Ishikawa (cell line): ENCODE data around the gene HAVCR1.

ENCODE experiments used
- CEBPB ChIP-seq: IDR thresholded peaks from 2 replicates; pipeline ENCODE4 v1.6.1; 2012
- CREB1 ChIP-seq: IDR thresholded peaks from 2 replicates; pipeline ENCODE4 v1.6.1; 2012; ENCODE audit warnings: low read depth
- EGR1 ChIP-seq: IDR thresholded peaks from 2 replicates; pipeline ENCODE4 v1.6.1; 2012
- EP300 ChIP-seq: IDR thresholded peaks from 2 replicates; pipeline ENCODE4 v1.6.1; 2012; ENCODE audit warnings: borderline replicate concordance
- FOXM1 ChIP-seq: IDR thresholded peaks from 2 replicates; pipeline ENCODE4 v1.6.1; 2012; ENCODE audit warnings: low read depth, borderline replicate concordance
- MAX ChIP-seq: IDR thresholded peaks from 2 replicates; pipeline ENCODE4 v1.6.1; 2012
- NFIC ChIP-seq: IDR thresholded peaks from 2 replicates; pipeline ENCODE4 v1.6.1; 2012
- RAD21 ChIP-seq: IDR thresholded peaks from 2 replicates; pipeline ENCODE4 v1.6.1; 2012; ENCODE audit warnings: low read depth
- REST ChIP-seq: IDR thresholded peaks from 2 replicates; pipeline ENCODE4 v1.6.1; 2012; ENCODE audit warnings: low read depth, mild to moderate bottlenecking
- TAF1 ChIP-seq: IDR thresholded peaks from 2 replicates; pipeline ENCODE4 v1.6.1; 2012; ENCODE audit warnings: low read depth, mild to moderate bottlenecking
- TCF12 ChIP-seq: IDR thresholded peaks from 2 replicates; pipeline ENCODE4 v1.6.1; 2012; ENCODE audit warnings: low read depth
- TEAD4 ChIP-seq: IDR thresholded peaks from 2 replicates; pipeline ENCODE4 v1.6.1; 2012
- YY1 ChIP-seq: IDR thresholded peaks from 2 replicates; pipeline ENCODE4 v1.6.1; 2012; ENCODE audit warnings: low read depth
- ZBTB7A ChIP-seq: IDR thresholded peaks from 2 replicates; pipeline ENCODE4 v1.6.1; 2012; ENCODE audit warnings: low read depth
- TF ChIP-seq, protein P1 (sequence below): IDR thresholded peaks from 2 replicates; pipeline ENCODE4 v1.6.1; 2012

The HAVCR1 gene

GRCh38 chr5:157059093-157059539 is at the start of gene HAVCR1:
Gene HAVCR1 (minus strand): TSS chr5:157059116. CDS start chr5:157057943, 1,173 bp downstream.
- TF ChIP-seq REST (no peak), EP300 (no peak), CREB1 (no peak), FOXM1 (no peak), TEAD4 (no peak), ZBTB7A (no peak), YY1 (no peak), TCF12 (no peak), RAD21 (no peak), TAF1 (no peak), EGR1 (no peak)
- TF ChIP-seq, protein P1, sequence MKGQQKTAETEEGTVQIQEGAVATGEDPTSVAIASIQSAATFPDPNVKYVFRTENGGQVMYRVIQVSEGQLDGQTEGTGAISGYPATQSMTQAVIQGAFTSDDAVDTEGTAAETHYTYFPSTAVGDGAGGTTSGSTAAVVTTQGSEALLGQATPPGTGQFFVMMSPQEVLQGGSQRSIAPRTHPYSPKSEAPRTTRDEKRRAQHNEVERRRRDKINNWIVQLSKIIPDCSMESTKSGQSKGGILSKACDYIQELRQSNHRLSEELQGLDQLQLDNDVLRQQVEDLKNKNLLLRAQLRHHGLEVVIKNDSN = no peak

DNA sequence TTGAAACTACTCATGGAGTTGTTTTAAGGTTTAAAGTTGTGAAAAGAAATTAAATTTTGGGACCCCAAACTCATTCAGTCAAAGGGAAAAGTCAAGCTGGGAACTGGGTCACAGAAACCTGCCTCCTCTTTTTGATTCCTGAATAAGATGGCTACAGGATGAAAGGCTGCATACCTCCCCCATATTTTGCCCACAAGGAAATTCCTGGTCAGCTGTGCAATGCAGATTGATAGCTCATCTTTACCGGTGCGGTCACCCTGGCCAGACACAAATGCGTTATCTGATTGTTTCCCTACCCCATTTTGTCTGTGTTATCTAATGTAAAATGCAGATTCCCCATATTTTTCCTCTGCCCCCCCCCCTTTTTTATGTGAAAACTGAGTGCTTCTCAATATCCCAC is 48.6 kb upstream of the HAVCR1 start:
- TF ChIP-seq CREB1 = no peak
- no peak for TF ChIP-seq REST
- TF ChIP-seq MAX = no peak
- TF ChIP-seq, protein P1 = no peak
- no peak for TF ChIP-seq CEBPB
- TF ChIP-seq TCF12 = no peak
- no peak for TF ChIP-seq EGR1
- TF ChIP-seq RAD21 = no peak
- TF ChIP-seq EP300 = no peak
- no peak for TF ChIP-seq TAF1
- no peak for TF ChIP-seq TEAD4
- no peak for TF ChIP-seq ZBTB7A
- no peak for TF ChIP-seq FOXM1
- no peak for TF ChIP-seq YY1
- no peak for TF ChIP-seq NFIC

DNA sequence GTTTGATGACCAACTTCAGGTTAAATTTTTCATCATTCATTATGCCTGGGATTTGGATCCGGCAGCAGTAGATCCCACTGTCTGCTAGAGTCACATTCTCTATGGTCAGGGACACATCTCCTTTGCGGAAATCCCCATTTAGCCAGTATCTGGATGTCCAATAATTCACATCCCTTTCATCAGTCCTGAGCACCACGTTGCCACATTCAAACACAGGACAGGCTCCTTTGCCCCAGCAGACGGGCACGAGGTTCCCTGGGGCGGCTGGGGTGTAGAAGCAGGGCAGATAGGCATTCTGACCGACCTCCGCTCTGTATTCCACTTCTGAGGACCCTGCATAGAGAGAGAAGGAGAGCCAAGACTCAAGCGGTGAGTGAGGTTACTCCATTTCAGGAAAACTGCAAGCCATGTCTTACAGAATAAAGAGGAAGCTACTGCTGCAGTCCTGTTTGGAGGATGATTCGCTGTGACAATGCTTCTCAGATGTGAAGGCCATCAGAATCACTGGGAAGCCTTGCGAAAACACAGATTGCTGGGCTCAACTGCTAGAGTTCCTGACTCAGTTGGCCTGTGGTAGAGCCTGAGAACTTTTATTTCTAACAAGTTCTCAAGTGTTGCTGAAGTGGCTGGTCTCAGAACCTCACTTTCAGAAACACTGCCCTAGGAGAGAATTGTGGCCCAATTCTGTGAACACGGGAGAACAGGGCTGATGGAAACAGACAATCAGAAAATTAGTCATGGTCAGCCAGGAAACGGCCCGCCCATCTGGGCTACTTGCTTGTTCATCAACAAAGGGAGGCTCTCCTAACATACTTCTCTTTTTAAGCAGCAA is 47.9 kb upstream of the HAVCR1 start:
- TF ChIP-seq, protein P1 = no peak
- TF ChIP-seq TCF12 = no peak
- TF ChIP-seq ZBTB7A = no peak
- no peak for TF ChIP-seq YY1

DNA sequence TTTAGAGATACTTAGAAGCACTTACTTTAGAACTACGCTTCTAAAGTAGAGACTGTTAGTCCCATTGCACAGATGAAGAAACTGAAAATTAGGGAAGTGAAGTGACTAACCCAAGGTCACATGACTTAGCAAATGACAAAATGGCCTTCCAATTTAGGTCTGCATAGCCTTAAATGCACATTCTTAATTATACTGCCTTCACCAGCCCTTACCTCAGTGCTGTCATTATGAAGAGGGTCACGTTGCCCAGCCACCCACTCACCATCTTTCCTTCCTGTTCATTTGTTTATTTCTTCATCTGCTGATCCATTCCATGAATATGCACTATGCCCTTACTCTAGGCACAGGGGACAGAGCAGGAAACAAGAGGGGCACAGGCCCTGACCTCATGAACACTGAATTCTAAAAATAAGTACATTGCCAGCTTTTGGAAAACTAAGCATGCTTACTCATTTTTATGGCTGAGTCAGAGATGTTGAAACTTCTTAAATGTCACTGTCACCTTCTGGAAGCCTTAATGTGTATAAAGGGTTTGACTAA is 41.3 kb upstream of the HAVCR1 start:
- TF ChIP-seq CEBPB = no peak

- no peak for TF ChIP-seq RAD21
- no peak for TF ChIP-seq CREB1
- no peak for TF ChIP-seq TCF12
Observed at GRCh38 chr5:157088342-157088990, 29.6 kb upstream of the HAVCR1 start.
